GM23248 (cell line): ENCODE results near the gene LSM3.

Source experiments
- EZH2 ChIP-seq: fragments of 200-600 bp; sonication (generic); IDR thresholded peaks from 2 replicates; pipeline ENCODE4 v1.6.1; 2018; ENCODE audit warnings: antibody characterized with exemption, mild to moderate bottlenecking; ENCODE audit not compliant: insufficient read depth, poor library complexity, severe bottlenecking
- EZH2phosphoT487 ChIP-seq: fragments of 200-600 bp; sonication (generic); IDR thresholded peaks from 2 replicates; pipeline ENCODE4 v1.6.1; 2018; ENCODE audit warnings: antibody characterized with exemption, moderate library complexity, mild to moderate bottlenecking, low read depth; ENCODE audit not compliant: insufficient read depth

- TF ChIP-seq EZH2 (no peak), EZH2phosphoT487 (no peak)
Observed at GRCh38 chr3:14161282-14161681, 17.3 kb upstream of the LSM3 start.
